Ovary (tissue), 9 donors: Measurements from ENCODE around the gene MRM3. TPM values are rescaled to one million over a fixed set of nuclear protein-coding genes. Genes with fewer than 3 reads are reported as not detected.

Experiments used
- DNase-seq, 5 donors: peaks; one replicate each; pipeline ENCODE4 v3.0.0-alpha.2; 2019 to 2020
- H3K27ac ChIP-seq, 2 donors: fragments of 200-600 bp; one replicate each; pipeline versions ENCODE4 v1.5.1 to v1.8.0; 2019 to 2022
- H3K27me3 ChIP-seq: fragments of 200-600 bp; one replicate; pipeline ENCODE4 v1.8.0; 2022
- H3K36me3 ChIP-seq: fragments of 200-600 bp; sonication (generic); one replicate; pipeline ENCODE4 v1.5.1; 2019
- H3K4me1 ChIP-seq: one replicate; pipeline ENCODE4 v1.8.1; 2013; ENCODE audit warnings: mild to moderate bottlenecking, moderate library complexity; ENCODE audit not compliant: insufficient read depth
- H3K4me3 ChIP-seq: fragments of 200-600 bp; sonication (generic); one replicate; pipeline ENCODE4 v1.5.1; 2017
- H3K9me3 ChIP-seq, 2 donors: fragments of 200-600 bp in 1 of 2; sonication (generic) in 1 of 2; one replicate each; pipeline versions ENCODE4 v1.5.1 to v1.8.1; 2013 to 2019; ENCODE audit warnings: mild to moderate bottlenecking in 1 of 2, moderate library complexity in 1 of 2
- EP300 ChIP-seq: sonication (generic); formaldehyde crosslinking; IDR thresholded peaks from one replicate; pipeline ENCODE4 v1.6.1; 2017; ENCODE audit warnings: antibody characterized with exemption
- POLR2A ChIP-seq: fragments of 450-650 bp; IDR thresholded peaks from one replicate; pipeline ENCODE4 v1.6.1; 2017; ENCODE audit warnings: antibody characterized with exemption, mild to moderate bottlenecking, moderate library complexity
- WGBS, 3 donors: extraction: QIAGEN DNeasy Blood & Tissue Kit in 1 of 3; methylation state at CpG; one replicate each; pipeline versions ENCODE4 v1.1.5 to v1.1.7; 2013 to 2017; 5-methylcytosine and 5-hydroxymethylcytosine counted together
- intact Hi-C, 4 donors: fragments of 100-400 bp; cut with DNase I; formaldehyde crosslinking; loops; one replicate each; pipeline versions ENCODE4 v1.11.0 to v1.15.1; 2022 to 2023
- polyA plus RNA-seq, 2 donors: library from polyadenylated mRNA; stranded (reverse); fragments of 200-250 nt in 1 of 2; fragments of 350-450 nt in 1 of 2; fragmentation: Illumina TruSeq in 1 of 2; extraction: RNeasy Lipid Tissue Mini Kit (QIAGEN cat#74804) in 1 of 2; gene quantifications; one replicate each; pipeline ENCODE4 v1.2.3, GENCODE V29; 2013 to 2014
- total RNA-seq, 7 donors: library from RNA; depleted of rRNA in 2 of 7; stranded (reverse); fragments of >200 nt in 2 of 7; fragmentation: NEBNext Ultra II Directional in 3 of 7; extraction: Animal tissue kit (Norgen Biotek cat#: 25700) in 3 of 7; gene quantifications; one replicate each; pipeline versions ENCODE4 v1.1.0 to v1.2.4, GENCODE V29; 2016 to 2023
- TF ChIP-seq, protein P1 (sequence below), 3 donors: fragments of 450-650 bp in 2 of 3; fragments of 200-600 bp in 1 of 3; IDR thresholded peaks; one replicate each; pipeline versions ENCODE4 v1.5.1 to v1.8.0; 2016 to 2022; ENCODE audit warnings: antibody characterized with exemption in 3 of 3, mild to moderate bottlenecking in 1 of 3
- donor health status: DM: no; HTN: no; CAD: no; lungs with moderate emphysema.
- donor health status: DM: no; HTN: no; CAD: no.
- donor health status: Bipolar disorder and iron deficiency.
- donor health status: DM: yes; HTN: yes; CAD: no.
- donor health status: DM: no; HTN: no; CAD: no.
- donor health status: DM: yes; HTN: yes; CAD: no.

Gene MRM3
- total and polyA plus RNA-seq, 9 donors = 10.1 to 16.7 (median 13.9) TPM

DNA sequence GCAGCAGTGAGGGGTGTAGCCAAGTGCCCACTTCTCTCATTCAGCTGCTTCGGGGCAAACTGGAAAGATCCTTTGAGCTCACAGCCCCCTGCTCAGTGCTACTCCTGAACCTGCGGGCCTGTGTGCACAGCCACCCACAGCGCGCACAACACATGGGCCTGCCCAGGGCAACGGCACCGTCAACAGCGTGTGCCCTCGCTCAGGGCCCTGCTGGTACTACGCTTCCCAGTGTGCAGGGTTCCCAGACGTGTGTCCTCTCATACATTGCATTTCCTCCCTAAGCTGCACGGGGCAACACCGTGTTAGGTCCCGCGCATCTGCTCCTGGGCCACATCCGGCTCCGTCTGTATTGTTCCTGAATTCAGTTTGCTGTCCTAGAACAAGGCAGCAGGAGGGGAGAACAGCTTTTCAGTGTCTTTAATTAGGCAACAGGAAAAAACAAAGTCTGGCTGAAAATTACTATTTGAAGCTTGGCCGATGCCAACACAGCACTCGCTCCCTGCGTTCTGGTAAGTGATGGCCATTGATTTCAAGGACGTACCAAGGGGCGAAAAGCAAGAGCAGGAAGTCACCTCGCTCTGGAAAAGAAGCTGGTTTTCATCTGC, 15.2 kb downstream of the MRM3 start:
- TF ChIP-seq EP300 (no peak), POLR2A (no peak)
- TF ChIP-seq, protein P1, sequence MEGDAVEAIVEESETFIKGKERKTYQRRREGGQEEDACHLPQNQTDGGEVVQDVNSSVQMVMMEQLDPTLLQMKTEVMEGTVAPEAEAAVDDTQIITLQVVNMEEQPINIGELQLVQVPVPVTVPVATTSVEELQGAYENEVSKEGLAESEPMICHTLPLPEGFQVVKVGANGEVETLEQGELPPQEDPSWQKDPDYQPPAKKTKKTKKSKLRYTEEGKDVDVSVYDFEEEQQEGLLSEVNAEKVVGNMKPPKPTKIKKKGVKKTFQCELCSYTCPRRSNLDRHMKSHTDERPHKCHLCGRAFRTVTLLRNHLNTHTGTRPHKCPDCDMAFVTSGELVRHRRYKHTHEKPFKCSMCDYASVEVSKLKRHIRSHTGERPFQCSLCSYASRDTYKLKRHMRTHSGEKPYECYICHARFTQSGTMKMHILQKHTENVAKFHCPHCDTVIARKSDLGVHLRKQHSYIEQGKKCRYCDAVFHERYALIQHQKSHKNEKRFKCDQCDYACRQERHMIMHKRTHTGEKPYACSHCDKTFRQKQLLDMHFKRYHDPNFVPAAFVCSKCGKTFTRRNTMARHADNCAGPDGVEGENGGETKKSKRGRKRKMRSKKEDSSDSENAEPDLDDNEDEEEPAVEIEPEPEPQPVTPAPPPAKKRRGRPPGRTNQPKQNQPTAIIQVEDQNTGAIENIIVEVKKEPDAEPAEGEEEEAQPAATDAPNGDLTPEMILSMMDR (IDR thresholded peaks at IDR 0.05) = no peak
- H3K27ac ChIP-seq = no peak overlapping the region
- no peak for DNase-seq
- H3K27me3 ChIP-seq = no peaks in the 10 kb centered on the region
- H3K4me1 ChIP-seq = no peaks in the 10 kb centered on the region
- H3K9me3 ChIP-seq = no peaks in the 10 kb centered on the region
- intact Hi-C loops = loop anchor here in 2 of 4 donors (2.0 to 5.0 kb wide), 2 partner anchors 183 to 185 kb away; no protein-coding TSS in a partner anchor
- H3K36me3 ChIP-seq = no peaks in the 10 kb centered on the region
- WGBS, 3 donors = 76 to 86% (median 84%) methylated on average over 22 of the region's 22 CpGs
- H3K4me3 ChIP-seq = no peak overlapping the region

DNA sequence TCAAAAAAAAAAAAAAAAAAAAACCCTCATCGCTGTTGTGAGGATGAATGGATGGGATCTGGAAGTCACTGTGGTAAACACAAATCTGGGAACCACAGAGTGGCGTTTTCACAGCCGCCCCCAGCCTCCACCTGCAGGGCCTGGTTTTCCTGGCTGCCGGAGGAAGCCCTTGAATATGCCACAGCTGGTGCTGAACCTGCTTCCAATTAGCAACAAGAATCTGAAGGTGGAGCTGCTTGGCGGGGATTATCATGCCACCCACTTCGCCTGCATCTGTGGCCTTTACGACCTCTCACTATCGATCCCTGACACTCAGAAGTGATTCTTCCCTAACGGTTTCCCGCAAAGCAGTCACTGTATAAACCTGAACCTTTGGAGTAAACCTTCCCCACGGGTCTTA, 16.1 kb downstream of the MRM3 start:
- Histone ChIP-seq H3K4me1 (no peaks in the 10 kb centered on the region), H3K9me3 (no peaks in the 10 kb centered on the region), H3K27ac (no peak overlapping the region), H3K27me3 (no peaks in the 10 kb centered on the region), H3K4me3 (no peak overlapping the region), H3K36me3 (no peaks in the 10 kb centered on the region)
- DNase-seq = no peak
- TF ChIP-seq, protein P1 (IDR thresholded peaks at IDR 0.05) = no peak
- TF ChIP-seq POLR2A = no peak
- TF ChIP-seq EP300 = no peak
- intact Hi-C loops = loop anchor here in 1 of 4 donors (5.0 kb wide), 1 partner anchor 184 kb away; no protein-coding TSS in a partner anchor
- 60 to 72% (median 70%) methylated on average over 11 of the region's 11 CpGs for WGBS, 3 donors

DNA sequence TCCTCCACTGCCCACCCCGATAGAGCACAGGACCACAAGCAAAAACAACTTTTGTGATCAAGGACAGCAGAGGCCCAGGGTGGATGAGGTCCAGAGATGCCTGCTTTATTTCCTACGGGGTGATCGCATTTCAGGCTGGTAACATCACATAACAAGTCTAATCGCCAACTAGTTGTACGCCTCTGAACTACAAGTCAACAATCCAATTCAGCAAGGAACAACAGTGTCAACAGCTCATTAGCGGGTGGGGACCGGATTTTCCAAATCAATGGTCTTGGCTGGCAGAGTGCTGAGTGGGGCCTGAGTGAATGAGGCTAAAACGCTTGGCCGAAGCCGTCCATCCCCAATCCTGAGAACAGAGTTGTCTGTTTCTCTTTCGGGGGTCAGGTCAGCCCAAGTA, 17.1 kb downstream of the MRM3 start:
- Histone ChIP-seq H3K27me3 (no peaks in the 10 kb centered on the region), H3K4me1 (no peaks in the 10 kb centered on the region), H3K27ac (no peak overlapping the region), H3K36me3 (no peaks in the 10 kb centered on the region), H3K4me3 (no peak overlapping the region), H3K9me3 (no peaks in the 10 kb centered on the region)
- TF ChIP-seq POLR2A = no peak
- TF ChIP-seq EP300 = no peak
- TF ChIP-seq, protein P1 (IDR thresholded peaks at IDR 0.05) = no peak
- DNase-seq = no peak
- intact Hi-C loops = loop anchor here in 1 of 4 donors (5.0 kb wide), 1 partner anchor 183 kb away; no protein-coding TSS in a partner anchor
- 74 to 83% (median 81%) methylated on average over 11 of the region's 11 CpGs for WGBS, 3 donors

DNA sequence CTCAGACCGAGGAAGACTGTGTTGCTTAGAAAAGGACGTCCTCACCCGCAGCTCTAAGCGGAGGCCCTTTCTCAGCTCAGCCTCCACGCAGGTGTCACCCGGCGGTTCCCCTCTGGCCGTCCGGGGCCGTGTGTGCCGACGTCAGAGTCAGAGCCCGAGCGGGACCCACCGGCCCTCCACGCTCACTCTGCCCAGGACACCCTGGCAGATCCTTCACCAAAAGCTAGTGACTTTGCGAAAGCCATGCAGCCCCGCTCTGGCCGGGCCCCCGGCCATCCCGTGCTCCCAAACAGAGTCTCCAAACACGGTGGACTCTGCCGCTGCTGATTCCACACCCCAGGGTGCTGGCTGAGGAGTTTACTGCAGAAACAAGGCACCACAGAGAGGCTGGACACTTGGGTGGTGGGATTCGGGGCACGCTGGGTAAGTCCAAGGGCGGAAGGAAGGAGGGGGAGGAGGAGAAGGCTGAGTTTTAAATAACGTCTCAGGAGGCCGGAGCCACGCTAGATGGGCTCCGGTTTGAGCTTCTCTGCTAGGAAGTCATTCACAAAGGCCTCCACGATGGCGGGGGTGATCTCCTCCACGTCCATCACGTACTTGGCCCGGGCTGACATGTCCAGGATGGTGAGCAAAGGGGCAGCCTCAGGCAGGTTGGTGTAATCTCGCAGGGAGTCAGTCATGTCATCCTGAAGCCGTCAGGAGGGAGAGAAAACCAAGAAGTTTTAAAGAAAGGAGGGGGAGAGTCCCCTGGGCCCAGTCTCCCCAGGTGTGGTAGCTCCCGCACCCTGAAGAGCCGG, 18.5 kb downstream of the MRM3 start:
- Histone ChIP-seq H3K27ac (no peak overlapping the region), H3K4me3 (no peak overlapping the region), H3K9me3 (no peaks in the 10 kb centered on the region), H3K4me1 (no peaks in the 10 kb centered on the region), H3K36me3 (no peaks in the 10 kb centered on the region), H3K27me3 (no peaks in the 10 kb centered on the region)
- TF ChIP-seq, protein P1 (IDR thresholded peaks at IDR 0.05) = no peak
- no peak for TF ChIP-seq POLR2A
- DNase-seq = no peak
- WGBS, 3 donors = 90 to 92% (median 91%) methylated on average over 39 of the region's 39 CpGs
- intact Hi-C loops = loop anchor here in 1 of 4 donors (10.0 kb wide), 1 partner anchor 254 kb away; no protein-coding TSS in a partner anchor
